ENCODE measurements around the gene IST1.

GRCh38 chr16:71927383-71927782 is 32.1 kb downstream of the IST1 start:
- TF ChIP-seq ZBTB1 (CRISPR knock-in tag; IDR thresholded peaks at IDR 0.05; ENCODE audit: borderline replicate concordance, low read depth) (no peak), POU5F1 (IDR thresholded peaks at IDR 0.05; ENCODE audit: borderline replicate concordance, low read depth, low read length, partially characterized antibody) (no peak), USF2 (CRISPR knock-in tag; IDR thresholded peaks at IDR 0.05) (no peak)

All from K562 (cell line).